ENCODE results near the gene SPP1. TPM values are rescaled to one million over a fixed set of nuclear protein-coding genes. Genes with fewer than 3 reads are reported as not detected.

Gene SPP1
- total RNA-seq, 1 donor from 2014 or later = 3,280 TPM

- DNase-seq (ENCODE audit: low read depth) = no peak
Observed at GRCh38 chr4:87953826-87954225, 21.7 kb upstream of the SPP1 start.

- no peak for DNase-seq (ENCODE audit: low read depth)
Observed at GRCh38 chr4:87956501-87956900, 19.0 kb upstream of the SPP1 start.

- no peak for DNase-seq (ENCODE audit: low read depth)
Observed at GRCh38 chr4:87957061-87957460, 18.5 kb upstream of the SPP1 start.

GRCh38 chr4:87961993-87962392, 13.5 kb upstream of the SPP1 start:
- peak; percentile 89 for DNase-seq (ENCODE audit: low read depth)

GRCh38 chr4:87962398-87963146, 12.9 kb upstream of the SPP1 start:
- peak; percentile 33 for DNase-seq (ENCODE audit: low read depth)

- no peak for DNase-seq (ENCODE audit: low read depth)
Observed at GRCh38 chr4:87965501-87965975, 10.0 kb upstream of the SPP1 start.

GRCh38 chr4:87966095-87966496, 9.4 kb upstream of the SPP1 start:
- no peak for DNase-seq (ENCODE audit: low read depth)

GRCh38 chr4:87967193-87967592, 8.3 kb upstream of the SPP1 start:
- no peak for DNase-seq (ENCODE audit: low read depth)

- DNase-seq (ENCODE audit: low read depth) = peak; percentile 73
Observed at GRCh38 chr4:87970121-87970520, 5.4 kb upstream of the SPP1 start.

GRCh38 chr4:87971866-87972265, 3.6 kb upstream of the SPP1 start:
- DNase-seq (ENCODE audit: low read depth) = no peak

- peak; percentile 95 for DNase-seq (ENCODE audit: low read depth)
Observed at GRCh38 chr4:87973283-87974169, 2.0 kb upstream of the SPP1 start.

GRCh38 chr4:87974856-87975462, 555 bp upstream of the SPP1 start:
- peak; percentile 95 for DNase-seq (ENCODE audit: low read depth)

- DNase-seq (ENCODE audit: low read depth) = no peak
Observed at GRCh38 chr4:87977521-87978278, 2.2 kb downstream of the SPP1 start.

GRCh38 chr4:87978681-87979080, 3.2 kb downstream of the SPP1 start:
- peak; percentile 75 for DNase-seq (ENCODE audit: low read depth)

- no peak for DNase-seq (ENCODE audit: low read depth)
Observed at GRCh38 chr4:87979810-87980209, 4.3 kb downstream of the SPP1 start.

GRCh38 chr4:87981486-87981885, 6.0 kb downstream of the SPP1 start:
- peak; percentile 36 for DNase-seq (ENCODE audit: low read depth)

GRCh38 chr4:87982036-87982435, 6.5 kb downstream of the SPP1 start:
- DNase-seq (ENCODE audit: low read depth) = peak; percentile 27

- peak; percentile 64 for DNase-seq (ENCODE audit: low read depth)
Observed at GRCh38 chr4:87982446-87983010, 7.0 kb downstream of the SPP1 start.

- peak; percentile 89 for DNase-seq (ENCODE audit: low read depth)
Observed at GRCh38 chr4:87983996-87984395, 8.5 kb downstream of the SPP1 start.

GRCh38 chr4:87985097-87985886, 9.8 kb downstream of the SPP1 start:
- peak; percentile 100 for DNase-seq (ENCODE audit: low read depth)

- DNase-seq (ENCODE audit: low read depth) = no peak
Observed at GRCh38 chr4:87985887-87986200, 10.3 kb downstream of the SPP1 start.

All from renal cortical epithelial cell (primary cell).